Bronchial epithelial cell (primary cell): ENCODE measurements around the gene XIRP2. TPM values are rescaled to one million over a fixed set of nuclear protein-coding genes. Genes with fewer than 3 reads are reported as not detected.

Source experiments
- DNase-seq: peaks from one replicate; pipeline ENCODE4 v3.0.0-alpha.2; 2010; ENCODE audit warnings: low read depth
- FAIRE-seq: peaks from 2 replicates; lab custom pipeline; 2011; peaks lifted over from hg19 to GRCh38; lab: Jason Lieb, UNC
- H3K27me3 ChIP-seq: 2 replicates; pipeline ENCODE4 v1.5.1; 2011; ENCODE audit warnings: low read length; ENCODE audit not compliant: control insufficient read depth, insufficient read depth
- H3K36me3 ChIP-seq: 2 replicates; pipeline ENCODE4 v1.5.1; 2011; ENCODE audit warnings: low read length; ENCODE audit not compliant: control insufficient read depth, insufficient read depth
- H3K4me3 ChIP-seq: 2 replicates; pipeline ENCODE4 v1.5.1; 2011; ENCODE audit warnings: mild to moderate bottlenecking, low read depth, low read length, control low read depth
- CTCF ChIP-seq: IDR thresholded peaks from 2 replicates; pipeline ENCODE4 v1.5.1; 2011; ENCODE audit warnings: mild to moderate bottlenecking, moderate library complexity, low read length, control low read depth, inconsistent platforms; ENCODE audit not compliant: insufficient read depth, severe bottlenecking
- total RNA-seq: library from RNA; depleted of rRNA; stranded (reverse); fragments of >200 nt; gene quantifications from 2 replicates; pipeline ENCODE4 v1.2.1, GENCODE V29; 2014

Gene XIRP2
- total RNA-seq, 1 donor from 2014 or later: not detected

- DNase-seq (no peak), FAIRE-seq (no peak)
- no peaks in the 10 kb centered on the region for H3K36me3 ChIP-seq
- H3K27me3 ChIP-seq: no peaks in the 10 kb centered on the region
- no peak overlapping the region for H3K4me3 ChIP-seq
- no peak for TF ChIP-seq CTCF
Observed at GRCh38 chr2:166867874-166868514, 20.3 kb upstream of the XIRP2 start.

GRCh38 chr2:166870346-166870745, 17.9 kb upstream of the XIRP2 start:
- no peak for FAIRE-seq
- no peak for DNase-seq

GRCh38 chr2:166881177-166881576, 7.1 kb upstream of the XIRP2 start:
- Histone ChIP-seq H3K27me3 (no peaks in the 10 kb centered on the region), H3K4me3 (no peak overlapping the region), H3K36me3 (no peaks in the 10 kb centered on the region)
- TF ChIP-seq CTCF: no peak
- DNase-seq (no peak), FAIRE-seq (no peak)

More at GRCh38 chr2:166870346-166870745, 17.9 kb upstream of the XIRP2 start:
- Histone ChIP-seq H3K36me3 (no peaks in the 10 kb centered on the region), H3K27me3 (no peaks in the 10 kb centered on the region), H3K4me3 (no peak overlapping the region)
- TF ChIP-seq CTCF: no peak

- TF ChIP-seq CTCF: no peak
- H3K36me3 ChIP-seq: no peaks in the 10 kb centered on the region
- no peaks in the 10 kb centered on the region for H3K27me3 ChIP-seq
- no peak for DNase-seq
- no peak overlapping the region for H3K4me3 ChIP-seq
- no peak for FAIRE-seq
Observed at GRCh38 chr2:166882851-166883250, 5.4 kb upstream of the XIRP2 start.

GRCh38 chr2:166891727-166892126, 3.4 kb downstream of the XIRP2 start:
- no peak for DNase-seq
- Histone ChIP-seq H3K4me3 (no peak overlapping the region), H3K36me3 (no peaks in the 10 kb centered on the region), H3K27me3 (no peaks in the 10 kb centered on the region)
- TF ChIP-seq CTCF: no peak
- no peak for FAIRE-seq

GRCh38 chr2:166892397-166892796, 4.1 kb downstream of the XIRP2 start:
- Histone ChIP-seq H3K4me3 (no peak overlapping the region), H3K36me3 (no peaks in the 10 kb centered on the region), H3K27me3 (no peaks in the 10 kb centered on the region)
- FAIRE-seq (no peak), DNase-seq (no peak)
- no peak for TF ChIP-seq CTCF
